GM13976 (cell line): ENCODE results near the gene HYI.
"Not testable (repeated sequence)": the region's sequence is repeated elsewhere in the genome, so short reads cannot be mapped to it uniquely, and the experiment has no call there.

Experiments used
- DNase-seq: peaks from one replicate; pipeline ENCODE4 v3.0.0; 2012; ENCODE audit warnings: low spot score
- CTCF ChIP-seq: IDR thresholded peaks from 2 replicates; pipeline ENCODE4 v1.5.1; 2012; ENCODE audit warnings: borderline replicate concordance, mild to moderate bottlenecking; ENCODE audit not compliant: insufficient read depth; ENCODE audit errors: extremely low read depth, missing control alignments, control extremely low read depth
- in situ Hi-C: fragments of 300-500 bp; cut with MboI; formaldehyde crosslinking; loops from one replicate; pipeline ENCODE4 v1.12.0; 2022; ENCODE audit warnings: low sequenced_read_pairs, mixed read lengths, inconsistent platforms; ENCODE audit not compliant: unreplicated experiment

HYI gene

GRCh38 chr1:43491061-43491460, 37.3 kb upstream of the HYI start:
- TF ChIP-seq CTCF, result no peak
- no peak for DNase-seq
- in situ Hi-C loops, result no loop called here

GRCh38 chr1:43488165-43488564, 34.4 kb upstream of the HYI start:
- in situ Hi-C loops, result no loop called here
- no peak for TF ChIP-seq CTCF
- DNase-seq, result no peak

GRCh38 chr1:43484367-43484766, 30.6 kb upstream of the HYI start:
- no peak for DNase-seq
- in situ Hi-C loops, result no loop called here
- no peak for TF ChIP-seq CTCF

- in situ Hi-C loops, result no loop called here
- no peak for TF ChIP-seq CTCF
- DNase-seq, result no peak
These were observed 28.5 kb upstream of the HYI start for GRCh38 chr1:43482215-43482614.

GRCh38 chr1:43481491-43481890, 27.8 kb upstream of the HYI start:
- no peak for DNase-seq
- no peak for TF ChIP-seq CTCF
- in situ Hi-C loops, result no loop called here

- in situ Hi-C loops, result no loop called here
- no peak for TF ChIP-seq CTCF
- no peak for DNase-seq
These were observed 25.7 kb upstream of the HYI start for GRCh38 chr1:43479414-43479813.

- in situ Hi-C loops, result no loop called here
- no peak for TF ChIP-seq CTCF
These were observed 24.0 kb upstream of the HYI start for GRCh38 chr1:43477716-43478115.

GRCh38 chr1:43475611-43476401, 22.1 kb upstream of the HYI start:
- DNase-seq, in situ Hi-C loops: not testable (repeated sequence)

More at GRCh38 chr1:43477716-43478115, 24.0 kb upstream of the HYI start:
- DNase-seq, result no peak
